H1 (cell line): Measurements from ENCODE around the gene SLC24A4. TPM values are rescaled to one million over a fixed set of nuclear protein-coding genes. Genes with fewer than 3 reads are reported as not detected.

Source experiments
- polyA plus RNA-seq, 7 experiments: library from polyadenylated mRNA; depleted of rRNA in 3 of 7; stranded (reverse) in 5 of 7; unstranded in 2 of 7; fragments of >200 nt in 5 of 7; fragments of 200-250 nt in 2 of 7; gene quantifications; 1 replicate in 5 of 7; 2 replicates in 1 of 7; 4 replicates in 1 of 7; pipeline versions ENCODE4 v1.2.1 to v1.2.3, GENCODE V29; 2011 to 2013; ENCODE audit warnings: missing spikeins in 2 of 7, mixed read lengths in 2 of 7
- total RNA-seq: library from RNA; stranded (reverse); fragmentation: NEBNext Ultra II Directional; extraction: Animal tissue kit (Norgen Biotek cat#: 25700); gene quantifications from 2 replicates; pipeline ENCODE4 v1.2.1, GENCODE V29; 2021
- TF ChIP-seq, protein P1 (sequence below): fragments of 300-600 bp; sonication (generic); IDR thresholded peaks from 2 replicates; pipeline ENCODE4 v1.7.1; 2012; ENCODE audit warnings: low read length, moderate library complexity, mild to moderate bottlenecking, inconsistent platforms; ENCODE audit not compliant: insufficient replicate concordance
- TF ChIP-seq, protein P2 (sequence below): IDR thresholded peaks from 2 replicates; pipeline ENCODE4 v1.6.1; 2011; ENCODE audit warnings: low read depth, mild to moderate bottlenecking, low read length; ENCODE audit not compliant: insufficient read depth

Gene SLC24A4
- total and polyA plus RNA-seq, 2 of the 8 experiments (the other 6 are each of a cell fraction or from before 2014, with no cell fraction given), result 0.27 to 0.89 TPM

GRCh38 chr14:92515546-92516343, 192.8 kb downstream of the SLC24A4 start (continued):
- TF ChIP-seq, protein P1, sequence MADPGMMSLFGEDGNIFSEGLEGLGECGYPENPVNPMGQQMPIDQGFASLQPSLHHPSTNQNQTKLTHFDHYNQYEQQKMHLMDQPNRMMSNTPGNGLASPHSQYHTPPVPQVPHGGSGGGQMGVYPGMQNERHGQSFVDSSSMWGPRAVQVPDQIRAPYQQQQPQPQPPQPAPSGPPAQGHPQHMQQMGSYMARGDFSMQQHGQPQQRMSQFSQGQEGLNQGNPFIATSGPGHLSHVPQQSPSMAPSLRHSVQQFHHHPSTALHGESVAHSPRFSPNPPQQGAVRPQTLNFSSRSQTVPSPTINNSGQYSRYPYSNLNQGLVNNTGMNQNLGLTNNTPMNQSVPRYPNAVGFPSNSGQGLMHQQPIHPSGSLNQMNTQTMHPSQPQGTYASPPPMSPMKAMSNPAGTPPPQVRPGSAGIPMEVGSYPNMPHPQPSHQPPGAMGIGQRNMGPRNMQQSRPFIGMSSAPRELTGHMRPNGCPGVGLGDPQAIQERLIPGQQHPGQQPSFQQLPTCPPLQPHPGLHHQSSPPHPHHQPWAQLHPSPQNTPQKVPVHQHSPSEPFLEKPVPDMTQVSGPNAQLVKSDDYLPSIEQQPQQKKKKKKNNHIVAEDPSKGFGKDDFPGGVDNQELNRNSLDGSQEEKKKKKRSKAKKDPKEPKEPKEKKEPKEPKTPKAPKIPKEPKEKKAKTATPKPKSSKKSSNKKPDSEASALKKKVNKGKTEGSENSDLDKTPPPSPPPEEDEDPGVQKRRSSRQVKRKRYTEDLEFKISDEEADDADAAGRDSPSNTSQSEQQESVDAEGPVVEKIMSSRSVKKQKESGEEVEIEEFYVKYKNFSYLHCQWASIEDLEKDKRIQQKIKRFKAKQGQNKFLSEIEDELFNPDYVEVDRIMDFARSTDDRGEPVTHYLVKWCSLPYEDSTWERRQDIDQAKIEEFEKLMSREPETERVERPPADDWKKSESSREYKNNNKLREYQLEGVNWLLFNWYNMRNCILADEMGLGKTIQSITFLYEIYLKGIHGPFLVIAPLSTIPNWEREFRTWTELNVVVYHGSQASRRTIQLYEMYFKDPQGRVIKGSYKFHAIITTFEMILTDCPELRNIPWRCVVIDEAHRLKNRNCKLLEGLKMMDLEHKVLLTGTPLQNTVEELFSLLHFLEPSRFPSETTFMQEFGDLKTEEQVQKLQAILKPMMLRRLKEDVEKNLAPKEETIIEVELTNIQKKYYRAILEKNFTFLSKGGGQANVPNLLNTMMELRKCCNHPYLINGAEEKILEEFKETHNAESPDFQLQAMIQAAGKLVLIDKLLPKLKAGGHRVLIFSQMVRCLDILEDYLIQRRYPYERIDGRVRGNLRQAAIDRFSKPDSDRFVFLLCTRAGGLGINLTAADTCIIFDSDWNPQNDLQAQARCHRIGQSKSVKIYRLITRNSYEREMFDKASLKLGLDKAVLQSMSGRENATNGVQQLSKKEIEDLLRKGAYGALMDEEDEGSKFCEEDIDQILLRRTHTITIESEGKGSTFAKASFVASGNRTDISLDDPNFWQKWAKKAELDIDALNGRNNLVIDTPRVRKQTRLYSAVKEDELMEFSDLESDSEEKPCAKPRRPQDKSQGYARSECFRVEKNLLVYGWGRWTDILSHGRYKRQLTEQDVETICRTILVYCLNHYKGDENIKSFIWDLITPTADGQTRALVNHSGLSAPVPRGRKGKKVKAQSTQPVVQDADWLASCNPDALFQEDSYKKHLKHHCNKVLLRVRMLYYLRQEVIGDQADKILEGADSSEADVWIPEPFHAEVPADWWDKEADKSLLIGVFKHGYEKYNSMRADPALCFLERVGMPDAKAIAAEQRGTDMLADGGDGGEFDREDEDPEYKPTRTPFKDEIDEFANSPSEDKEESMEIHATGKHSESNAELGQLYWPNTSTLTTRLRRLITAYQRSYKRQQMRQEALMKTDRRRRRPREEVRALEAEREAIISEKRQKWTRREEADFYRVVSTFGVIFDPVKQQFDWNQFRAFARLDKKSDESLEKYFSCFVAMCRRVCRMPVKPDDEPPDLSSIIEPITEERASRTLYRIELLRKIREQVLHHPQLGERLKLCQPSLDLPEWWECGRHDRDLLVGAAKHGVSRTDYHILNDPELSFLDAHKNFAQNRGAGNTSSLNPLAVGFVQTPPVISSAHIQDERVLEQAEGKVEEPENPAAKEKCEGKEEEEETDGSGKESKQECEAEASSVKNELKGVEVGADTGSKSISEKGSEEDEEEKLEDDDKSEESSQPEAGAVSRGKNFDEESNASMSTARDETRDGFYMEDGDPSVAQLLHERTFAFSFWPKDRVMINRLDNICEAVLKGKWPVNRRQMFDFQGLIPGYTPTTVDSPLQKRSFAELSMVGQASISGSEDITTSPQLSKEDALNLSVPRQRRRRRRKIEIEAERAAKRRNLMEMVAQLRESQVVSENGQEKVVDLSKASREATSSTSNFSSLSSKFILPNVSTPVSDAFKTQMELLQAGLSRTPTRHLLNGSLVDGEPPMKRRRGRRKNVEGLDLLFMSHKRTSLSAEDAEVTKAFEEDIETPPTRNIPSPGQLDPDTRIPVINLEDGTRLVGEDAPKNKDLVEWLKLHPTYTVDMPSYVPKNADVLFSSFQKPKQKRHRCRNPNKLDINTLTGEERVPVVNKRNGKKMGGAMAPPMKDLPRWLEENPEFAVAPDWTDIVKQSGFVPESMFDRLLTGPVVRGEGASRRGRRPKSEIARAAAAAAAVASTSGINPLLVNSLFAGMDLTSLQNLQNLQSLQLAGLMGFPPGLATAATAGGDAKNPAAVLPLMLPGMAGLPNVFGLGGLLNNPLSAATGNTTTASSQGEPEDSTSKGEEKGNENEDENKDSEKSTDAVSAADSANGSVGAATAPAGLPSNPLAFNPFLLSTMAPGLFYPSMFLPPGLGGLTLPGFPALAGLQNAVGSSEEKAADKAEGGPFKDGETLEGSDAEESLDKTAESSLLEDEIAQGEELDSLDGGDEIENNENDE, result no peak
- TF ChIP-seq, protein P2, sequence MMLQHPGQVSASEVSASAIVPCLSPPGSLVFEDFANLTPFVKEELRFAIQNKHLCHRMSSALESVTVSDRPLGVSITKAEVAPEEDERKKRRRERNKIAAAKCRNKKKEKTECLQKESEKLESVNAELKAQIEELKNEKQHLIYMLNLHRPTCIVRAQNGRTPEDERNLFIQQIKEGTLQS, result no peak
